Measurements from ENCODE around the gene PHAX. TPM values are rescaled to one million over a fixed set of nuclear protein-coding genes. Genes with fewer than 3 reads are reported as not detected.

PHAX gene
- total RNA-seq, 1 donor from 2014 or later = 25.1 TPM

DNA sequence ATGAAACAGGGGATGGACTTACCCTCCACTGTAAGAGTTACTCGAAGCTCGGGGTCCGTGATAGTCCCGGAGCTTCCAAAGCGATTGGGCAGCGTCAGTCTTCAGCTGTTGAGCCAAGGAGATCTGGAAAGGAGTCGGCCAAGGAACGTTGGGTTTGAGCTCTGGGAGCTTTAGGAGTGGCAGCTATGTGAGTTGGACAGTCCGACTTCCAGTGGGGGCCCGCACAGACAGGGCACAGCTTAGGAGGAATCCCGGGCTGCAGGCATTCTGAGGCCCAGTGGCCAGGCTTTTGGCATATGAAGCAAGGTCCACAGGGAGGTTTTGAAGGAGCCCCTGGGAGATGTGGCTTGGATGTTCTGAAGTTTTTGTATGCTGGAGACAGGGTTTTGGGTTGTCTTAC is 72.7 kb downstream of the PHAX start:
- Histone ChIP-seq H3K9me3 (no peaks in the 10 kb centered on the region), H3K27me3 (ENCODE audit: low read depth) (no peaks in the 10 kb centered on the region), H3K4me3 (no peak overlapping the region), H3K27ac (no peak overlapping the region), H3K4me1 (no peaks in the 10 kb centered on the region), H3K36me3 (no peaks in the 10 kb centered on the region)
- intact Hi-C loops (cut with DNase I) = loop anchor here (10.0 kb wide), 1 partner anchor 111 kb away; no protein-coding TSS in a partner anchor
- TF ChIP-seq, protein P1, sequence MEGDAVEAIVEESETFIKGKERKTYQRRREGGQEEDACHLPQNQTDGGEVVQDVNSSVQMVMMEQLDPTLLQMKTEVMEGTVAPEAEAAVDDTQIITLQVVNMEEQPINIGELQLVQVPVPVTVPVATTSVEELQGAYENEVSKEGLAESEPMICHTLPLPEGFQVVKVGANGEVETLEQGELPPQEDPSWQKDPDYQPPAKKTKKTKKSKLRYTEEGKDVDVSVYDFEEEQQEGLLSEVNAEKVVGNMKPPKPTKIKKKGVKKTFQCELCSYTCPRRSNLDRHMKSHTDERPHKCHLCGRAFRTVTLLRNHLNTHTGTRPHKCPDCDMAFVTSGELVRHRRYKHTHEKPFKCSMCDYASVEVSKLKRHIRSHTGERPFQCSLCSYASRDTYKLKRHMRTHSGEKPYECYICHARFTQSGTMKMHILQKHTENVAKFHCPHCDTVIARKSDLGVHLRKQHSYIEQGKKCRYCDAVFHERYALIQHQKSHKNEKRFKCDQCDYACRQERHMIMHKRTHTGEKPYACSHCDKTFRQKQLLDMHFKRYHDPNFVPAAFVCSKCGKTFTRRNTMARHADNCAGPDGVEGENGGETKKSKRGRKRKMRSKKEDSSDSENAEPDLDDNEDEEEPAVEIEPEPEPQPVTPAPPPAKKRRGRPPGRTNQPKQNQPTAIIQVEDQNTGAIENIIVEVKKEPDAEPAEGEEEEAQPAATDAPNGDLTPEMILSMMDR (IDR thresholded peaks at IDR 0.05) = no peak
- no peak for ATAC-seq
- no peak for DNase-seq

DNA sequence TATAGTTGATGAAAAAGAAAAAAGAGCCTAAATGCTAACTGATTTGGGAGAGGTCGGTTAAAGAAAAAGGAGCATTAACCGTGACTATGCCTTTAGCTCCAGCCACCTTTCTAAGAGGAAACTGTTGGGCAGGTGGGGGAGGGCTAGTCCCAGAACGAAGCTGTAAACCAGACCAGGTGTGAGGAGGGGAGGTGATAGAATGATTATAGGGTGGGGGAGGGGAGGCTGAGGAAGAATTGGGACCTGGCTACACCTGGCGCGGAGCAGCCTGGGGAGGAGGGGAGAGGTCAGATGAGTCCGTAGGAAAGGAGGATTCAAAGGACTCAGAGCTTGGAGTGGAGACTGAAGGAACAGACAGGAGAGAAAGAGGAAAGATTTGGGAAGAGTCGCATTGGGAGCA is 73.4 kb downstream of the PHAX start:
- ATAC-seq = no peak
- no peak for DNase-seq
- TF ChIP-seq, protein P1 (IDR thresholded peaks at IDR 0.05) = no peak
- H3K4me3 ChIP-seq = no peak overlapping the region
- H3K27ac ChIP-seq = no peak overlapping the region
- intact Hi-C loops (cut with DNase I) = loop anchor here (10.0 kb wide), 1 partner anchor 111 kb away; no protein-coding TSS in a partner anchor
- H3K27me3 ChIP-seq (ENCODE audit: low read depth) = no peaks in the 10 kb centered on the region
- H3K36me3 ChIP-seq = no peaks in the 10 kb centered on the region
- no peaks in the 10 kb centered on the region for H3K9me3 ChIP-seq
- no peaks in the 10 kb centered on the region for H3K4me1 ChIP-seq

DNA sequence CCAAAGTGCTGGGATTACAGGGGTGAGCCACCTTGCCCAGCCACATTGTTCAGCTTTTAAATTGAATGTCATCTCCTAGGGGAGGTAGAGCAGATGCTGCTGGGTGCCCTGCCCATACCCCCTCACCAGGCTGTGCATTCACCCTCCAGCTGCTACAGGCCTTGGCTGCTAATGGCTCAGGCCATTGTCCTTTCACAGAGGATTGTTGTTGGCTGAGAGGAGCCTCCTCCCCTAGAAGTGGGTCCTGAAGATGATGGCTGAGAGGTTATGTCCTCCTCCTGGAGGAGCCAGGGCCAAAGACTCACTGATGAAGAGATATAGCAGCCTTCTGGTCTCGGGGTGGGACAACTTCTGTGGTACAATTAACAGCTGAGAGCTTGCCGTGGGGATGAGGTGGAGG is 74.6 kb downstream of the PHAX start:
- Histone ChIP-seq H3K27me3 (ENCODE audit: low read depth) (no peaks in the 10 kb centered on the region), H3K36me3 (no peaks in the 10 kb centered on the region), H3K4me3 (no peak overlapping the region), H3K9me3 (no peaks in the 10 kb centered on the region), H3K27ac (no peak overlapping the region), H3K4me1 (no peaks in the 10 kb centered on the region)
- intact Hi-C loops (cut with DNase I) = loop anchor here (10.0 kb wide), 1 partner anchor 109 kb away; no protein-coding TSS in a partner anchor
- ATAC-seq (no peak), DNase-seq (no peak)
- TF ChIP-seq, protein P1 (IDR thresholded peaks at IDR 0.05) = no peak

DNA sequence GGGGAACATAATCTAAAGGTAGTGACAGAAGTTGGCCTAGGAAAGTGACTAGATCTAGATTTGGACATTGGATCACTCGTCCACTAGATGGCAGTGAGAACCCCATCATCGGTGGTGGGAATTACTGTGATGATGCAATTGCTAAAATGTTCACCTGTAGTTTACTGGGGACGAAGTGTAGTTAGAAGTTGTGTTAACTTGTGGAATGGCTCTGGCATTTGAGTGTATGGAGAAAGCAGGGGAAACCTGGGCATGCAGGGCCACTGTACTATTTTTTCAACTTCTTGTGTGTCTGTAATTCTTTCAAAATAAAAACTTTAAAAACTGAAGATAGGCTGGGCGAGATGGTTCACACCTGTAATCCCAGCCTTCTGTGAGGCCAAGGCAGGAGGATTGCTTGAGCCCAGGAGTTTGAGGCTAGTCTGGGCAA is 75.5 kb downstream of the PHAX start:
- intact Hi-C loops (cut with DNase I) = loop anchor here (10.0 kb wide), 1 partner anchor 109 kb away; no protein-coding TSS in a partner anchor
- DNase-seq = no peak
- TF ChIP-seq, protein P1 (IDR thresholded peaks at IDR 0.05) = peak; percentile 80

More for the DNA sequence above, 75.5 kb downstream of the PHAX start:
- no peaks in the 10 kb centered on the region for H3K4me1 ChIP-seq
- peak; percentile 84 to 89 for ATAC-seq
- H3K36me3 ChIP-seq = no peaks in the 10 kb centered on the region
- no peaks in the 10 kb centered on the region for H3K27me3 ChIP-seq (ENCODE audit: low read depth)
- H3K4me3 ChIP-seq = no peak overlapping the region
- no peak overlapping the region for H3K27ac ChIP-seq
- H3K9me3 ChIP-seq = no peaks in the 10 kb centered on the region

Other genes starting within 250 kb of the PHAX start
- gene GRAMD2B, start 177.5 kb upstream of the PHAX start, total RNA-seq = 13.7 TPM
- gene ALDH7A1, start 5.7 kb upstream of the PHAX start, total RNA-seq = 23.7 TPM
- 13.5 TPM for gene LMNB1, start 176.2 kb downstream of the PHAX start, total RNA-seq

All from lower lobe of right lung (tissue), 2 donors.